PFSK-1 (cell line): Measurements from ENCODE around the gene FAM13A.

Experiments
- POLR2AphosphoS5 ChIP-seq: IDR thresholded peaks from 2 replicates; pipeline ENCODE4 v1.6.1; 2012; ENCODE audit warnings: low read depth, mild to moderate bottlenecking, control low read depth, low read length, moderate library complexity
- REST ChIP-seq, 2 experiments: IDR thresholded peaks; 2 replicates each; pipeline versions ENCODE4 v1.6.1 to v1.8.0; 2011 to 2012; ENCODE audit warnings: low read depth in 2 of 2, low read length in 2 of 2, control low read depth in 1 of 2, inconsistent platforms in 1 of 2, mild to moderate bottlenecking in 1 of 2, moderate library complexity in 1 of 2; ENCODE audit not compliant: insufficient read depth in 1 of 2
- TAF1 ChIP-seq: IDR thresholded peaks from 2 replicates; pipeline ENCODE4 v1.6.1; 2012; ENCODE audit warnings: low read length, control low read depth, borderline replicate concordance; ENCODE audit not compliant: insufficient read depth

GRCh38 chr4:88744609-88745008 lies 312.4 kb downstream of the FAM13A start:
- no peak for TF ChIP-seq POLR2AphosphoS5
- TF ChIP-seq TAF1, result no peak
- no peak for TF ChIP-seq REST (IDR thresholded peaks at IDR 0.05; ENCODE audit: insufficient read depth in 1 of 2, low read depth in 2 of 2, low read length in 2 of 2)
